Measurements from ENCODE around the gene ARID1B. TPM values are rescaled to one million over a fixed set of nuclear protein-coding genes. Genes with fewer than 3 reads are reported as not detected.

ARID1B gene
- total RNA-seq, 1 experiment from 2014 or later, result 35.6 TPM

DNA sequence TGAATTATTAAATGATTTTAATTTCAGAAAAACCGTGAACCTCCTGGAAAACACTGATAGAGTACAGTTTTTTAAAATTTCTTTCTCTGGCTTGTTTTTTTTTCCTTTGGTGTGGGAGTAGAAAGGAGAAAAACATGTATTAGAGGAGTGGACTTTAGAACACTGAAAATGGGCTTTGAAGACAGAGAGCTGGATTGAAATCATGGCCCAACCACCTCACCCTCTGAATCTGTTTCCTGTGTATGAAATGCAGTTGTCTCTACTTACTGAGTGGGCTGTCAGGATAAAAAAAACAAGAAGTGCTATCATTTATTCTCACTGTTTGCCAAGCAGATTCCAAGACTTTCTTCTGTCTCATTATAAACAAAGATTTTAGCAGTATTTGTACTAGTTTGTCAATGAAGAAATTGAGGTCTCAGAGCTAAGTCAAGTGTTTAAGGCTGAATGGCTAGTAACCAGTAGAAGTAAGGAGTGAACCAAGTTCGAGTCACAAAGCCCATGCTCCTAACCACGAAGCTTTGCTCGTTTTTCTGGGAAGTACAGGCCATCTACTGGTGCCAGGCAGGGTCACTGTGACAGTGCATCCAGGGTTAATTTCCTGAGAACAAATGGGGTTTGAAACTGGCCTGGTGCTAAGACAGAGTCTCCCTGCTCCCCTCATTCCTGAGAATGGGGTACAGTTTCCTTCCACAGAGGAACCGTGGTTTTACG, 289.8 kb downstream of the ARID1B start:
- no peak overlapping the region for H3K4me2 ChIP-seq (ENCODE audit: low read length)

More for the DNA sequence above, 289.8 kb downstream of the ARID1B start:
- TF ChIP-seq POLR2A (IDR thresholded peaks at IDR 0.05; ENCODE audit: borderline replicate concordance, extremely low read depth, insufficient read depth, insufficient read length) (no peak), EZH2phosphoT487 (IDR thresholded peaks at IDR 0.05; ENCODE audit: borderline replicate concordance) (no peak), TCF7L2 (IDR thresholded peaks at IDR 0.05; ENCODE audit: borderline replicate concordance, extremely low read depth, insufficient read depth, insufficient read length) (no peak), POLR2AphosphoS5 (IDR thresholded peaks at IDR 0.05; ENCODE audit: low read depth, low read length) (no peak), EGR1 (IDR thresholded peaks at IDR 0.05; ENCODE audit: low read depth) (no peak), SIN3A (IDR thresholded peaks at IDR 0.05; ENCODE audit: low read depth) (no peak), SRF (IDR thresholded peaks at IDR 0.05; ENCODE audit: low read depth) (no peak), ZNF274 (IDR thresholded peaks at IDR 0.05; ENCODE audit: low read depth, low read length) (no peak), JUND (IDR thresholded peaks at IDR 0.05) (no peak), ELF1 (IDR thresholded peaks at IDR 0.05; ENCODE audit: borderline replicate concordance, low read depth) (no peak), CEBPB (IDR thresholded peaks at IDR 0.05; ENCODE audit: low read depth) (no peak), YY1 (IDR thresholded peaks at IDR 0.05; ENCODE audit: extremely low read depth, insufficient replicate concordance, low read depth, low read length) (no peak), FOSL1 (IDR thresholded peaks at IDR 0.05; ENCODE audit: low read depth) (no peak), ZFX (IDR thresholded peaks at IDR 0.05) (no peak), SP1 (IDR thresholded peaks at IDR 0.05; ENCODE audit: low read depth) (no peak), EZH2 (IDR thresholded peaks at IDR 0.05) (no peak)
- TF ChIP-seq, protein P1, sequence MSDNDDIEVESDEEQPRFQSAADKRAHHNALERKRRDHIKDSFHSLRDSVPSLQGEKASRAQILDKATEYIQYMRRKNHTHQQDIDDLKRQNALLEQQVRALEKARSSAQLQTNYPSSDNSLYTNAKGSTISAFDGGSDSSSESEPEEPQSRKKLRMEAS (IDR thresholded peaks at IDR 0.05), result no peak
- TF ChIP-seq, protein P2, sequence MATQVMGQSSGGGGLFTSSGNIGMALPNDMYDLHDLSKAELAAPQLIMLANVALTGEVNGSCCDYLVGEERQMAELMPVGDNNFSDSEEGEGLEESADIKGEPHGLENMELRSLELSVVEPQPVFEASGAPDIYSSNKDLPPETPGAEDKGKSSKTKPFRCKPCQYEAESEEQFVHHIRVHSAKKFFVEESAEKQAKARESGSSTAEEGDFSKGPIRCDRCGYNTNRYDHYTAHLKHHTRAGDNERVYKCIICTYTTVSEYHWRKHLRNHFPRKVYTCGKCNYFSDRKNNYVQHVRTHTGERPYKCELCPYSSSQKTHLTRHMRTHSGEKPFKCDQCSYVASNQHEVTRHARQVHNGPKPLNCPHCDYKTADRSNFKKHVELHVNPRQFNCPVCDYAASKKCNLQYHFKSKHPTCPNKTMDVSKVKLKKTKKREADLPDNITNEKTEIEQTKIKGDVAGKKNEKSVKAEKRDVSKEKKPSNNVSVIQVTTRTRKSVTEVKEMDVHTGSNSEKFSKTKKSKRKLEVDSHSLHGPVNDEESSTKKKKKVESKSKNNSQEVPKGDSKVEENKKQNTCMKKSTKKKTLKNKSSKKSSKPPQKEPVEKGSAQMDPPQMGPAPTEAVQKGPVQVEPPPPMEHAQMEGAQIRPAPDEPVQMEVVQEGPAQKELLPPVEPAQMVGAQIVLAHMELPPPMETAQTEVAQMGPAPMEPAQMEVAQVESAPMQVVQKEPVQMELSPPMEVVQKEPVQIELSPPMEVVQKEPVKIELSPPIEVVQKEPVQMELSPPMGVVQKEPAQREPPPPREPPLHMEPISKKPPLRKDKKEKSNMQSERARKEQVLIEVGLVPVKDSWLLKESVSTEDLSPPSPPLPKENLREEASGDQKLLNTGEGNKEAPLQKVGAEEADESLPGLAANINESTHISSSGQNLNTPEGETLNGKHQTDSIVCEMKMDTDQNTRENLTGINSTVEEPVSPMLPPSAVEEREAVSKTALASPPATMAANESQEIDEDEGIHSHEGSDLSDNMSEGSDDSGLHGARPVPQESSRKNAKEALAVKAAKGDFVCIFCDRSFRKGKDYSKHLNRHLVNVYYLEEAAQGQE (IDR thresholded peaks at IDR 0.05; ENCODE audit: low read depth), result no peak
- TF ChIP-seq, protein P3, sequence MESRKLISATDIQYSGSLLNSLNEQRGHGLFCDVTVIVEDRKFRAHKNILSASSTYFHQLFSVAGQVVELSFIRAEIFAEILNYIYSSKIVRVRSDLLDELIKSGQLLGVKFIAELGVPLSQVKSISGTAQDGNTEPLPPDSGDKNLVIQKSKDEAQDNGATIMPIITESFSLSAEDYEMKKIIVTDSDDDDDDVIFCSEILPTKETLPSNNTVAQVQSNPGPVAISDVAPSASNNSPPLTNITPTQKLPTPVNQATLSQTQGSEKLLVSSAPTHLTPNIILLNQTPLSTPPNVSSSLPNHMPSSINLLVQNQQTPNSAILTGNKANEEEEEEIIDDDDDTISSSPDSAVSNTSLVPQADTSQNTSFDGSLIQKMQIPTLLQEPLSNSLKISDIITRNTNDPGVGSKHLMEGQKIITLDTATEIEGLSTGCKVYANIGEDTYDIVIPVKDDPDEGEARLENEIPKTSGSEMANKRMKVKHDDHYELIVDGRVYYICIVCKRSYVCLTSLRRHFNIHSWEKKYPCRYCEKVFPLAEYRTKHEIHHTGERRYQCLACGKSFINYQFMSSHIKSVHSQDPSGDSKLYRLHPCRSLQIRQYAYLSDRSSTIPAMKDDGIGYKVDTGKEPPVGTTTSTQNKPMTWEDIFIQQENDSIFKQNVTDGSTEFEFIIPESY (IDR thresholded peaks at IDR 0.05; ENCODE audit: extremely low read depth, insufficient replicate concordance, low read length), result no peak
- Histone ChIP-seq H3K4me1 (ENCODE audit: control insufficient read depth in 1 of 2, insufficient read depth in 2 of 2, low read length in 2 of 2) (0 out of 4 replicates have a peak, but pooled peaks cover 3 to 6% of the 10 kb centered on the region in 2 experiments), H3K36me3 (ENCODE audit: control insufficient read depth in 1 of 2, insufficient read depth in 2 of 2, low read length in 2 of 2) (no peaks in the 10 kb centered on the region), H3K4me3 (replicated peaks in 1 of 2; ENCODE audit: low read depth in 1 of 2, low read length in 2 of 2) (no peak overlapping the region), H3K27ac (ENCODE audit: low read depth, low read length) (no peak overlapping the region), H3K79me2 (ENCODE audit: insufficient read depth, low read length) (no peaks in the 10 kb centered on the region), H2AFZ (ENCODE audit: low read depth, low read length, poor library complexity, severe bottlenecking) (no peak overlapping the region), H3K9me2 (ENCODE audit: insufficient read depth) (no peaks in the 10 kb centered on the region), H3K9me3 (ENCODE audit: control insufficient read depth in 1 of 2, insufficient read depth in 1 of 2, low read depth in 1 of 2, low read length in 2 of 2) (no peaks in the 10 kb centered on the region), H4K20me1 (ENCODE audit: insufficient read depth) (0 out of 2 replicates have a peak, but pooled peaks cover 4% of the 10 kb centered on the region), H3K9ac (ENCODE audit: low read length) (no peak overlapping the region), H3K27me3 (ENCODE audit: insufficient read depth, low read length) (no peaks in the 10 kb centered on the region)
- DNase-seq (ENCODE audit: low read depth, low spot score), result no peak
- BruUV-seq (replicated peaks), result no TSS peak
- intact Hi-C loops (cut with micrococcal nuclease), result no loop called here
- ChIA-PET POLR2A (no interaction called here), CTCF (interaction anchor here (2.3 kb wide), 1 partner anchor 21 kb away, joined by 6 read pairs; no protein-coding TSS in a partner anchor), RAD21 (ENCODE audit: low non-redundant PET in 1 of 2, low total read pairs in 2 of 2, uncharacterized antibody in 2 of 2, unreplicated experiment in 2 of 2) (no interaction called here)
- no peak for ATAC-seq
